NCI-H2227 (cell line): ENCODE measurements around the gene GPAM.
A peak's percentile ranks its signal among the peaks of the same experiment; 100 is the strongest.
"Not testable (repeated sequence)": the region's sequence is repeated elsewhere in the genome, so short reads cannot be mapped to it uniquely, and the experiment has no call there.

Experiments
- DNase-seq: peaks from one replicate; lab custom pipeline; 2025; ENCODE audit not compliant: unreplicated experiment; lab: John Stamatoyannopoulos, UW

The GPAM gene

GRCh38 chr10:112183329-112184051 is at the start of gene GPAM:
GPAM (minus strand) TSS chr10:112183765; CDS start chr10:112181784, 1,981 bp downstream.
- DNase-seq, result peak; percentile 92

- DNase-seq, result no peak
These were observed 49.1 kb upstream of the GPAM start for GRCh38 chr10:112232670-112233069.

GRCh38 chr10:112231602-112232400 is 48.2 kb upstream of the GPAM start:
- DNase-seq, result no peak

GRCh38 chr10:112230325-112230988 is 46.9 kb upstream of the GPAM start:
- DNase-seq, result no peak

- no peak for DNase-seq
These were observed 46.3 kb upstream of the GPAM start for GRCh38 chr10:112229901-112230300.

- no peak for DNase-seq
These were observed 45.5 kb upstream of the GPAM start for GRCh38 chr10:112229096-112229495.

GRCh38 chr10:112228366-112229088 is 45.0 kb upstream of the GPAM start:
- not testable (repeated sequence) for DNase-seq

GRCh38 chr10:112227331-112227987 is 43.9 kb upstream of the GPAM start:
- DNase-seq, result no peak

GRCh38 chr10:112226439-112227248 is 43.1 kb upstream of the GPAM start:
- DNase-seq, result no peak

- DNase-seq, result no peak
These were observed 42.3 kb upstream of the GPAM start for GRCh38 chr10:112225771-112226438.

GRCh38 chr10:112224933-112225529 is 41.5 kb upstream of the GPAM start:
- DNase-seq, result no peak

- no peak for DNase-seq
These were observed 40.2 kb upstream of the GPAM start for GRCh38 chr10:112223725-112224124.

- DNase-seq, result no peak
These were observed 39.2 kb upstream of the GPAM start for GRCh38 chr10:112222799-112223198.

- DNase-seq, result no peak
These were observed 38.0 kb upstream of the GPAM start for GRCh38 chr10:112221545-112221944.

- no peak for DNase-seq
These were observed 35.4 kb upstream of the GPAM start for GRCh38 chr10:112218960-112219359.

- no peak for DNase-seq
These were observed 34.4 kb upstream of the GPAM start for GRCh38 chr10:112218036-112218390.

GRCh38 chr10:112217386-112218035 is 33.9 kb upstream of the GPAM start:
- DNase-seq, result no peak

- no peak for DNase-seq
These were observed 33.4 kb upstream of the GPAM start for GRCh38 chr10:112216966-112217365.
